Neuronal stem cell (in vitro differentiated cells): Measurements from ENCODE around the gene PDCD6IP.

ENCODE experiments used
- DNase-seq: peaks from one replicate; pipeline ENCODE4 v3.0.0-alpha.2; 2013; ENCODE audit warnings: low spot score
- H2AFZ ChIP-seq: one replicate; pipeline ENCODE4 v1.6.1; 2013; ENCODE audit warnings: mild to moderate bottlenecking, low read length, inconsistent platforms
- H2AK5ac ChIP-seq: 2 replicates; pipeline ENCODE4 v1.6.1; 2013; ENCODE audit warnings: low read depth, mild to moderate bottlenecking, inconsistent platforms, low read length, moderate library complexity, mixed read lengths
- H2BK120ac ChIP-seq: 2 replicates; pipeline ENCODE4 v1.6.1; 2013; ENCODE audit warnings: low read depth, mild to moderate bottlenecking, inconsistent platforms, low read length, moderate library complexity, mixed read lengths
- H2BK12ac ChIP-seq: one replicate; pipeline ENCODE4 v1.6.1; 2013; ENCODE audit warnings: low read length, inconsistent platforms
- H2BK15ac ChIP-seq: 2 replicates; pipeline ENCODE4 v1.6.1; 2013; ENCODE audit warnings: mild to moderate bottlenecking, low read length, inconsistent platforms, mixed read lengths
- H2BK5ac ChIP-seq: one replicate; pipeline ENCODE4 v1.6.1; 2013; ENCODE audit warnings: inconsistent platforms, mild to moderate bottlenecking, low read length, moderate library complexity
- H3K14ac ChIP-seq: one replicate; pipeline ENCODE4 v1.6.1; 2013; ENCODE audit warnings: low read length, inconsistent platforms
- H3K18ac ChIP-seq: 2 replicates; pipeline ENCODE4 v1.6.1; 2013; ENCODE audit warnings: low read length, inconsistent platforms
- H3K23ac ChIP-seq: 2 replicates; pipeline ENCODE4 v1.6.1; 2013; ENCODE audit warnings: low read depth, mild to moderate bottlenecking, mixed read lengths, low read length, inconsistent platforms; ENCODE audit not compliant: poor library complexity
- H3K27ac ChIP-seq: replicated peaks from 3 replicates; pipeline ENCODE4 v1.5.1; 2013; ENCODE audit warnings: low read length, inconsistent platforms
- H3K27me3 ChIP-seq, 3 experiments: 2 replicates each; pipeline ENCODE4 v1.6.1; 2013; ENCODE audit warnings: low read length in 3 of 3, mild to moderate bottlenecking in 2 of 3, inconsistent platforms in 1 of 3, low read depth in 1 of 3, mixed read lengths in 1 of 3, moderate library complexity in 1 of 3; ENCODE audit not compliant: control insufficient read depth in 3 of 3, insufficient read depth in 3 of 3
- H3K36me3 ChIP-seq, 2 donors: replicated peaks in 1 of 2; 2 replicates each; pipeline ENCODE4 v1.6.1; 2013; ENCODE audit warnings: low read length in 2 of 2; ENCODE audit not compliant: control insufficient read depth in 2 of 2, insufficient read depth in 2 of 2
- H3K4ac ChIP-seq: 2 replicates; pipeline ENCODE4 v1.6.1; 2013; ENCODE audit warnings: inconsistent platforms, mild to moderate bottlenecking, low read length, moderate library complexity
- H3K4me1 ChIP-seq, 2 donors: 1 replicate in 1 of 2; 2 replicates in 1 of 2; pipeline ENCODE4 v1.6.1; 2013; ENCODE audit warnings: low read length in 2 of 2, low read depth in 1 of 2; ENCODE audit not compliant: control insufficient read depth in 2 of 2, insufficient read depth in 1 of 2
- H3K4me2 ChIP-seq: one replicate; pipeline ENCODE4 v1.6.1; 2013; ENCODE audit warnings: mild to moderate bottlenecking, low read length, inconsistent platforms; ENCODE audit not compliant: insufficient read depth, poor library complexity, severe bottlenecking
- H3K4me3 ChIP-seq, 2 donors: 2 replicates each; pipeline ENCODE4 v1.5.1; 2013; ENCODE audit warnings: low read length in 2 of 2, mild to moderate bottlenecking in 2 of 2, inconsistent platforms in 1 of 2, moderate library complexity in 1 of 2
- H3K79me1 ChIP-seq: one replicate; pipeline ENCODE4 v1.6.1; 2013; ENCODE audit warnings: low read depth, mild to moderate bottlenecking, inconsistent platforms, low read length, moderate library complexity
- H3K9ac ChIP-seq: one replicate; pipeline ENCODE4 v1.6.1; 2013; ENCODE audit warnings: mild to moderate bottlenecking, low read depth, low read length, inconsistent platforms; ENCODE audit not compliant: poor library complexity
- H3K9me3 ChIP-seq, 2 donors: replicated peaks in 1 of 2; 2 replicates each; pipeline versions ENCODE3 to v1.6.1; 2013; ENCODE audit warnings: low read length in 2 of 2, mild to moderate bottlenecking in 2 of 2, inconsistent platforms in 1 of 2, low read depth in 1 of 2, mixed read lengths in 1 of 2, moderate library complexity in 1 of 2; ENCODE audit not compliant: control insufficient read depth in 2 of 2, insufficient read depth in 1 of 2
- H4K8ac ChIP-seq: one replicate; pipeline ENCODE4 v1.6.1; 2013; ENCODE audit warnings: low read depth, mild to moderate bottlenecking, inconsistent platforms, low read length, moderate library complexity
- H4K91ac ChIP-seq: one replicate; pipeline ENCODE4 v1.6.1; 2013; ENCODE audit warnings: low read length, low read depth, mild to moderate bottlenecking, inconsistent platforms; ENCODE audit not compliant: poor library complexity
- WGBS, 2 donors: extraction: QIAGEN DNeasy Blood & Tissue Kit; methylation state at CpG; one replicate each; pipeline ENCODE4 v1.1.7; 2013; ENCODE audit warnings: missing lambda C conversion rate in 2 of 2, mixed read lengths in 1 of 2; ENCODE audit not compliant: insufficient read length in 2 of 2, insufficient replicate concordance in 1 of 2; ENCODE audit errors: extremely low coverage in 2 of 2; 5-methylcytosine and 5-hydroxymethylcytosine counted together

The PDCD6IP gene

GRCh38 chr3:33810545-33810944, 12.1 kb downstream of the PDCD6IP start:
- Histone ChIP-seq H2BK5ac (no peak overlapping the region), H2BK15ac (no peak overlapping the region), H3K14ac (no peak overlapping the region), H4K8ac (no peak overlapping the region), H3K9me3 (no peaks in the 10 kb centered on the region), H3K4me1 (peaks cover 0 to 8% of the 10 kb centered on the region in 2 donors), H3K4ac (no peak overlapping the region), H3K9ac (no peak overlapping the region), H3K18ac (no peak overlapping the region), H3K27ac (no peak overlapping the region), H3K79me1 (peaks cover 6% of the 10 kb centered on the region), H3K4me2 (no peak overlapping the region), H4K91ac (no peak overlapping the region), H2BK120ac (no peak overlapping the region), H3K4me3 (no peak overlapping the region), H2AK5ac (no peak overlapping the region), H3K36me3 (peaks cover 0 to 29% of the 10 kb centered on the region in 2 donors), H3K23ac (no peak overlapping the region), H2AFZ (no peak overlapping the region), H3K27me3 (no peaks in the 10 kb centered on the region), H2BK12ac (no peak overlapping the region)
- no peak for DNase-seq
- no CpG with 5 or more reads among the region's 1 CpG for WGBS, 2 donors

GRCh38 chr3:33821989-33822388, 23.6 kb downstream of the PDCD6IP start:
- no peak overlapping the region for H2BK12ac ChIP-seq
- H3K4ac ChIP-seq = no peak overlapping the region
- no peak overlapping the region for H4K91ac ChIP-seq
- no peak overlapping the region for H3K18ac ChIP-seq
- no peak overlapping the region for H4K8ac ChIP-seq
- H2AK5ac ChIP-seq = no peak overlapping the region
- no peaks in the 10 kb centered on the region for H3K9me3 ChIP-seq
- H3K27ac ChIP-seq = no peak overlapping the region
- H3K27me3 ChIP-seq = no peaks in the 10 kb centered on the region
- DNase-seq = no peak
- no peak overlapping the region for H2BK15ac ChIP-seq
- no peak overlapping the region for H3K14ac ChIP-seq
- no peaks in the 10 kb centered on the region for H3K79me1 ChIP-seq
- H2BK120ac ChIP-seq = no peak overlapping the region
- H2AFZ ChIP-seq = no peak overlapping the region
- WGBS, 2 donors = no CpG with 5 or more reads among the region's 4 CpGs
- no peak overlapping the region for H3K23ac ChIP-seq
- H3K9ac ChIP-seq = no peak overlapping the region
- H3K4me3 ChIP-seq = no peak overlapping the region
- H3K4me1 ChIP-seq = no peaks in the 10 kb centered on the region
- H3K4me2 ChIP-seq = no peak overlapping the region
- peaks cover 3 to 66% of the 10 kb centered on the region in 2 donors for H3K36me3 ChIP-seq
- H2BK5ac ChIP-seq = no peak overlapping the region

DNA sequence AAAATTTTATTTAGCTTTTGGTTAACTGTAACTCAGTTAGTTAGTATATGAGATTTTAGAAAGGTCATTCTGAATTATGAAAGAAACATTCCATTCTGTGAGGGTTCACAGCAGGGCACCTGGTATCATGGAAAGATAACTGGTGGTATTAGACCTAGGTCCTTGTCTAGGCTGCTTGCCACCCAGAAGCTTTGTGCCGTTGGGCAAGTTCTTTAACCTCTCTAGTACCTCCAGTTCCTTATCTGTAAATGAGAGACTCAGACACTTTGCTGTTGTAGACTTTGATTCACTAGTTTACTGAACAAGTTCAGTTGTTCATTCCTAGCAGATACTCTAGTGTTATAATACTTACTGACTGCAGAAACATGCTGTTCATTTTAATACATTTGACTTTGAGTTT, 25.4 kb downstream of the PDCD6IP start:
- Histone ChIP-seq H2BK15ac (no peak overlapping the region), H4K8ac (no peak overlapping the region), H3K4ac (no peak overlapping the region), H3K18ac (no peak overlapping the region), H3K9me3 (no peaks in the 10 kb centered on the region), H2BK5ac (no peak overlapping the region), H3K27ac (no peak overlapping the region), H2AK5ac (no peak overlapping the region), H3K4me1 (no peaks in the 10 kb centered on the region), H2AFZ (no peak overlapping the region), H3K23ac (no peak overlapping the region), H3K9ac (no peak overlapping the region), H3K36me3 (peaks cover 7 to 83% of the 10 kb centered on the region in 2 donors), H3K79me1 (no peaks in the 10 kb centered on the region), H3K4me2 (no peak overlapping the region), H4K91ac (no peak overlapping the region), H3K4me3 (no peak overlapping the region), H3K14ac (no peak overlapping the region), H2BK12ac (no peak overlapping the region), H3K27me3 (no peaks in the 10 kb centered on the region), H2BK120ac (no peak overlapping the region)
- DNase-seq = no peak
- WGBS, 2 donors = no CpG with 5 or more reads among the region's 1 CpG

GRCh38 chr3:33825111-33825510, 26.7 kb downstream of the PDCD6IP start:
- H2BK15ac ChIP-seq = no peak overlapping the region
- H2BK5ac ChIP-seq = no peak overlapping the region
- no peak overlapping the region for H4K91ac ChIP-seq
- H3K36me3 ChIP-seq = peaks cover 7 to 90% of the 10 kb centered on the region in 2 donors
- H3K4me2 ChIP-seq = no peak overlapping the region
- no peak overlapping the region for H3K23ac ChIP-seq
- no peak for DNase-seq
- H3K9me3 ChIP-seq = no peaks in the 10 kb centered on the region
- no peaks in the 10 kb centered on the region for H3K79me1 ChIP-seq
- H3K4ac ChIP-seq = no peak overlapping the region
- H2BK120ac ChIP-seq = no peak overlapping the region
- H3K18ac ChIP-seq = no peak overlapping the region
- no peak overlapping the region for H4K8ac ChIP-seq
- H2BK12ac ChIP-seq = no peak overlapping the region
- H3K27me3 ChIP-seq = no peaks in the 10 kb centered on the region
- WGBS, 2 donors = no CpG with 5 or more reads among the region's 5 CpGs
- no peaks in the 10 kb centered on the region for H3K4me1 ChIP-seq
- H3K27ac ChIP-seq = no peak overlapping the region
- no peak overlapping the region for H3K4me3 ChIP-seq
- no peak overlapping the region for H3K14ac ChIP-seq
- no peak overlapping the region for H3K9ac ChIP-seq
- H2AK5ac ChIP-seq = no peak overlapping the region
- H2AFZ ChIP-seq = no peak overlapping the region
